Islet precursor cell (in vitro differentiated cells): ENCODE measurements around the gene PDGFC.
A peak's percentile ranks its signal among the peaks of the same experiment; 100 is the strongest.
"Not testable (repeated sequence)": the region's sequence is repeated elsewhere in the genome, so short reads cannot be mapped to it uniquely, and the experiment has no call there.

ENCODE experiments used
- DNase-seq: peaks from one replicate; pipeline ENCODE4 v3.0.0-alpha.2; 2018

Gene PDGFC

GRCh38 chr4:156949373-156949814 lies 22.2 kb downstream of the PDGFC start:
- DNase-seq = no peak

DNA sequence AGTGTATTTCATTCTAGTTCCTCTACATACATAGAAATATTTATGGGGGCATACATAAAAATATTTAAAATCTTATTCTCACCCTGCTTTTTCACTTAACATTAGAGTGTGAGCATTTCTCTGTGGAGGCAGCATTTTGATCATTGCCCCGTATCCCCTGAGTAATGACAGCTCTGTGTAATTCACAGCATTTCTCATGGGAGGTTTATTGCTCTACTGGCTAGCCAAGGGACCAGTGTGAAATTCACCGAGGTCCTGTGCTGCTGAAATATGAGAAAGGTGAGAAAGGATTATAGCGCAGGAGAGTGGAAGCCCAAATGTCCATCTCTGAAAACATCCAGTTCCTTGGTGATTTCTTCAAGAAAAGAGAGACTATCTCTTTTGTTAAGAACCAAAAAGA lies 22.9 kb downstream of the PDGFC start:
- DNase-seq = no peak

DNA sequence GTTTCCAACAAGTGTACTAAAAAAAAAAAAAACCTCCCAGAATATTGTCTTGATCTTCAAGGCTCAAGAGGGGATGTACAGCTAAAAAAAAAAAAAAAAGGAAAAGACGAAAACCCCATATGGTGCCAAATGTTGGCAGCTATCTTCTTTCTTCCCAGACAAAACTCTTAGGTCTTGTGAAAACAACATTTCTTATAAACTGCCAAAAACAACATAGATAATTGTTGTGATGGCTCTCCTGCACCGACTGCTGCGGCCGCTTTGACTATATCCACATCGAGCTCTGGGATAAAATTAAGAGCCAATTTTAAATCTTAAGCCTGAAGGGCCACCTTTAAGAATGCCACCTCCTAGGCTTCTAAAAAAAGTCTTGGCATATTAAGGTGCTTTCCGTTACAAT lies 23.5 kb downstream of the PDGFC start:
- no peak for DNase-seq

DNA sequence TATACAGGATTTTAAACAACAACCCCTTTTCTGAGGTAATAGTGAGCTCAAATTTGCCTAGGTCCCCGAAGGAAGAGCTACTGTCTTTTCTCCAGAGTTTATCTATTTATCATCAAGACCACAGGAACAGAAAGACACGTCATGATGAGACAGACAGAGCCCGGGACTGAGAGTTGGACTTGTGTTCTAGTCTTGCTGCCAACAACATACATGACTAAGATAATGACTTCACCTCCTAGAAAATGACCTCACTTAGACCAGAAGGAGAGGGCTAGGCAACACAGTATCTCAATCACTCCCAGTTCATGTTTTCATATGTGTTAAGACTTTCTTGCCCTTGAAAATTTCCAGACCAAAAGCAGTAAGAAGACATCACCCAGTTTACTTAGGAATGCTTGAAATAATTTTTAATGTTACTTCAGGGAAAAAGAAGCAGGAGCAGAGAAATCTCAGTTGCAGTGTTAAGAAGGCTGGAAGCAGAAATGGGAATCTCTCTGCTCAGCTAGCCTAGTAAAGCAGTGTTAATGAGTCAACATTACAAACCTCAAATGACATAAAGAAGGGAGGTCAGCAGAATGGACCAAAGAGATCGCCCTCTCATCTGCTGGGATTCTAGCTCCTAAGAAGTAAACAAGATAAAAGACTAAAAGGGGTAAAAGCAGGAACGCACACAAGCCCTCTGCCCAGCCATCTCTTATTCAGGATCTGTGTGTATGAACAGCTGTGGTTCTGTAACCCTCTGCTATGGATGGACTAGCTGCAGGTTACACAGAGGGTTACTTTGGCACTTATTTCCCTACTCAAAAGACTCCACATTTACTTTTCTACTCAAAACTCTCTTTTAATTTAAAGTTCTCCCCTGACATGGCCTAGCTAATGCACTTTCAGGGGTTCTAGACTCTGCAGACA lies 24.8 kb downstream of the PDGFC start:
- peak; percentile 62 for DNase-seq

- DNase-seq = no peak
These were observed 26.1 kb downstream of the PDGFC start for GRCh38 chr4:156945532-156945931.

- DNase-seq = no peak
These were observed 28.6 kb downstream of the PDGFC start for GRCh38 chr4:156942991-156943390.

- DNase-seq = peak; percentile 92
These were observed 29.6 kb downstream of the PDGFC start for GRCh38 chr4:156941940-156942548.

- DNase-seq = no peak
These were observed 31.8 kb downstream of the PDGFC start for GRCh38 chr4:156939801-156940200.

- no peak for DNase-seq
These were observed 32.5 kb downstream of the PDGFC start for GRCh38 chr4:156939139-156939538.

DNA sequence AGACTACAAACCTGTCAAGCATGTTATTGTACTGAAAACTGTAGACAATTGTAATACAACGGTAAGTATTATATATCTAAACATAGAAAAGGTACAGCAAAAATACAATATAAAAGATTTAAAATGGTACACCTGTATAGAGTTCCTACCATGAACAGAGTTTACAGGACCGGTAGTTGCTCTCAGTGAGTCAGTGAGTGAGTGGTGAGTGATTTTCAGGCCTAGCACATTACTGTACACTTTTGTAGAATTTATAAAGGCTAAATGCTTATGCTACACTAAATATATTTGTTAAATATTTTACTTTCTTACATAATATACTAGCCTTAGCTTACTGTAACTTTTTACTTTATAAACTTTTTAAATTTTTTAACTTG lies 37.4 kb downstream of the PDGFC start:
- DNase-seq = no peak

GRCh38 chr4:156933633-156934258 lies 37.9 kb downstream of the PDGFC start:
- no peak for DNase-seq

DNA sequence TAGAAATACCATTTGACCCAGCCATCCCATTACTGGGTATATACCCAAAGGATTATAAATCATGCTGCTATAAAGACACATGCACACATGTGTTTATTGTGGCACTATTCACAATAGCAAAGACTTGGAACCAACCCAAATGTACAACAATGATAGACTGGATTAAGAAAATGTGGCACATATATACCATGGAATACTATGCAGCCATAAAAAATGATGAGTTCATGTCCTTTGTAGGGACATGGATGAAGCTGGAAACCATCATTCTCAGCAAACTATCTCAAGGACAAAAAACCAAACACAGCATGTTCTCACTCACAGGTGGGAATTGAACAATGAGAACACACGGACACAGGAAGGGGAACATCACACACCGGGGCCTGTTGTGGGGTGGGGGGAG lies 39.2 kb downstream of the PDGFC start:
- DNase-seq = not testable (repeated sequence)

GRCh38 chr4:156931267-156931666 lies 40.3 kb downstream of the PDGFC start:
- no peak for DNase-seq

- no peak for DNase-seq
These were observed 42.1 kb downstream of the PDGFC start for GRCh38 chr4:156929386-156930105.

- no peak for DNase-seq
These were observed 46.8 kb downstream of the PDGFC start for GRCh38 chr4:156924774-156925315.

- no peak for DNase-seq
These were observed 48.1 kb downstream of the PDGFC start for GRCh38 chr4:156923525-156923924.

- no peak for DNase-seq
These were observed 56.4 kb downstream of the PDGFC start for GRCh38 chr4:156915221-156915620.

DNA sequence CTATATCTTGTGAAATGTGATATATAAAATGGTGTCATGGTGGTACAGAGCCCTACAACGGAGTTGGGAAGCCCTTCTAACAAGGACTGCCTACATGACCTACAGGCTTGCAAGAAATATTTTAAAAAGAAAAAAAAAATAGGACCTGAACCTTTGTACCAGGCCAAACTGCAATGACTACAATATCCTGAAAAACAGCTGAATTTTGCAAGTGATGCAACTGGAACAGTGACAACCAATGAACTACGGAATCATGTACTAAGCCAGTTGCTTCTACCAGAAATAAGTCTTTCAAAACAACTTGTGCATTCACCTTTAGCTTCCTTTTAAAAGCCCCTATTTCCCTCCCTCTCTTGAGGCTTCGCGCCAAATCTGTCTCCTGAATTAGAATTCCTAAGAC lies 58.4 kb downstream of the PDGFC start:
- no peak for DNase-seq

DNA sequence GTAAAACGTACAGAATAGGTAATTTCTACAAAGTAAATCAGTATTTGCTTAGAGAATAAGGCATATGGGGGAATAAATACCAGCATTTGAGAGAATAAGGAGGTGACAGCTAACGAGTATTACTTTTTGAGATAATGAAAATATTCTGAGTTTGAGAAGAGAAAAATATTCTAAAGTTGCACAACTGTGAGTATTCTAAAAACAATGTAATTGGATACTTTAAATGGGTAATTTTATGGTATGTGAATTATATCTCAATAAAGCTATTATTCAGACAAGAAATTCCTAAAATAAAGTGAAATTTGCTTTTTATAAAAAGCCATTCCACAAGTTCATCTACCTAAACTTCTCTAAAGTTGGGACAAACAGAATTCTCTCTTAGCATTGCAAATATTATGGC lies 62.6 kb downstream of the PDGFC start:
- no peak for DNase-seq

DNA sequence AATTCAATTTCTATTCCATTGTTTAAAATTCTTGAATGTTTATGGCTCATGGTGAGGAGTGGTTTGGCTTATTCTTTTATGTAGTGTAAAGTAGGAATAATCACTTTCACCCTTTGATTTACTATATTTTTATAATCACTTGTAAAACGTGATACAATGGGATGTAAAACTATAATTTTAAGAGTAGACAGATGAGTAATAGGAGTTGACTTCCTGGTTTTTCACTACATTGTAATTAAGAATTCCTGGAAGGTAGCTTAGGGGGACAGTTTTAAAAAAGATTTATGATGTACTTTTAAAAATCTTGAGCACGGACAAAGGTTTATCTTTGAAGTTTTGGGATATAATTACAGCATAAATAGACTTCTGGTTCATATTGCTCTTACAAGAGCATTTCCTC lies 65.3 kb downstream of the PDGFC start:
- DNase-seq = no peak

DNA sequence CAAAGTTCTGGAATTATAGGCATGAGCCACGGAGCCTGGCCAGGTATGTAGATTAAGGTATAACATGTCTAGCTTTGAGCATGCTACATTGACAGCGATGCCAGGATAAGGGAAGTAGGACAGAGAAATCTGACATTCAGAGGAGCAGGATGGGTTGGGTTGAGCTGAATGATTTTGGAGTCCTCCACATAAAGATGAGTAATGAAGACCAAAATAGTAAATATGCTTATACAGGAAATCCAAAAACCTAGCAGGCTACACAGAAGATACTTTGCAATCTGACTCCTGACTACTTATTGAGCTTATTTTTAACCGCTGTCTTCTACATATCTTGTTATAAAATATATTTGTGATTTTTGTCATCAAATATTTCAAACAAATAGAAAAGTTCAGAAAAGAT lies 69.7 kb downstream of the PDGFC start:
- no peak for DNase-seq

GRCh38 chr4:156898373-156899117 lies 73.1 kb downstream of the PDGFC start:
- DNase-seq = no peak
